NCI-H524 (cell line): Measurements from ENCODE around the gene NDUFA11.

Source experiments
- DNase-seq, 2 experiments: peaks; one replicate each; lab custom pipeline; 2025; lab: John Stamatoyannopoulos, UW

The NDUFA11 gene

GRCh38 chr19:5908773-5909442 is 5.3 kb upstream of the NDUFA11 start:
- no peak for DNase-seq

GRCh38 chr19:5907241-5907640 is 3.7 kb upstream of the NDUFA11 start:
- no peak for DNase-seq

- DNase-seq: no peak
These were observed 1.7 kb upstream of the NDUFA11 start for GRCh38 chr19:5905114-5905778.

- peak; percentile 100 for DNase-seq
These were observed 943 bp upstream of the NDUFA11 start, which contains the start of gene VMAC for GRCh38 chr19:5904352-5905113. Gene VMAC (plus strand): TSS chr19:5904872. CDS start chr19:5904891, 19 bp downstream.

GRCh38 chr19:5903056-5903623 is 450 bp downstream of the NDUFA11 start:
- no peak for DNase-seq

DNA sequence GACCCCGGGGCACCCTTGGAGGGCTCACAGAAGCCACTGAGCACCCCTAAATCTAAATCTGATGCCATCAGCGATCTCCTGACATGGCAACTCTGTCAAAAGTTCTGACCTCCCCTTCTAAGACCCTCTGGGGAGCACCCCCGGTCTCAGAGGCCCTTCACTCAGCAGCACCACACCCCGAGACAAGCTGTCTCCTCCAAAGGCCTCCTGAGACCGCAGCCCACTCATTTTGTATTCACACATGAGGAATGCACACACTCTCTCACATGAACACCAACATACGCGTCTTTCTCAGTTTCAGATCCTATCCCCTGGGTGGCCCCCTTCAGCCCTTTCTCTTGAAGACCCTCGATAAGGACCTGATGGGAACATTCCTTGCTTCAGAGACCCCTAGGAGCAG is 2.6 kb downstream of the NDUFA11 start:
- no peak for DNase-seq

GRCh38 chr19:5899728-5900526 is 3.7 kb downstream of the NDUFA11 start:
- DNase-seq: no peak

DNA sequence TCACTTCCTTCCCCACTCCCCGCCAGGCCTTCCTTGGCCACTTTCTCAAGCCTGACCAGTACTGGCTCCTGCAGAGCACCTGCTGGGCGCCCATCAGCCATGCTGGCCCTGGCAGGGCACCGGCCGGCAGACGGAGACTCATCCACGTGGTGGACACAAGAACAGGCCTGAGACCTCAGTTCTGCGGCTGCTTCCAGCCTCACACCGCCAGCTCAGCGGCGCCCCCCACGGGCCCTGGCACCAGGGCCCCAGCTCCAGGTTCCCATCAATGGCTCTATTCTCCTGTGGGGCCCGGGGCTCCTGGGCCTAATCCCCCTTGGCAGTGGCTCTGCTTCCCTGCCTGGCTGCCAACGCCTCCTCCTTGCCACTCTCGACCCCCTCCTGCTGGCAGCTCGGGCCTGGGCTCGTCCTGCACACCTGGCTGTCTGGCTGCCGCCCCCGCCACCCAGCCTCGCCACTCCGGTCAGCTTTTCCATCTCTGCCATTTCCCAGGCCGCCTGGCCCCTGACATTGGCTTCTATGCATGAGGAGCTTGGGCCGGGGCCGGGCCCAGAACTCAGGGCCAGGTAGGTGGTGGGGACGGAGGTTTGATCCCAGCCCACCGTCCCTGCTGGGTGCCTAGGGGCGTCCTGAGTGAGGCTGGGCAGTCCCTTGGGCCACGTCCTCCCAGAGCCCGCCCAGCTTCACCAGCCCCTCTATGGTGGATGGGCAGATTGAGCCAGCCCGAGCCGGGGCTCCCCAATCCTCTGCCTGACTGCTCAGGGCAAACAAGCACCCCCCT is 6.2 kb downstream of the NDUFA11 start:
- no peak for DNase-seq

- DNase-seq: no peak
These were observed 7.1 kb downstream of the NDUFA11 start for GRCh38 chr19:5896365-5897076.

- DNase-seq: no peak
These were observed 7.7 kb downstream of the NDUFA11 start for GRCh38 chr19:5895890-5896289.

DNA sequence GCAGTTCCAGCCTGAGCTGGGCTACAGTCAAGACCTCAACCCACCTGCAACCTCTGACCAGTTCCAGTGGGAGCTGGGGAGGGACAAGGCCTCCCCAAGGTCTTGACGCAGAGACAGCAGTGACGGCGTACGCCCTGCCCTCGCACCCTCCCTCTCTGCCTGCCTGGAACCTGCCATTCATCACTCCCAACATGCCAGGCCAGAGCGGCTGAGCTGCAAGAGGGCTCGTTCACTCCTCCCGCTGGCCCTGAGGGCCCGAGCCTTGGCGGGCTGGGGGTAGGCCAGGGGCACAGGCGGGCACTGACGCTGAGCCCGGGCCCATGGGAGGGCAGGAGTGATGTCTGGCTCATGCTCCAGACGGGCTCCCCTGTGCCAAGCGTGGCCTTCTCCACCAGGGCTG is 8.2 kb downstream of the NDUFA11 start:
- no peak for DNase-seq

GRCh38 chr19:5894704-5895349 is 8.8 kb downstream of the NDUFA11 start:
- DNase-seq: no peak

- no peak for DNase-seq
These were observed 9.5 kb downstream of the NDUFA11 start for GRCh38 chr19:5893907-5894703.

DNA sequence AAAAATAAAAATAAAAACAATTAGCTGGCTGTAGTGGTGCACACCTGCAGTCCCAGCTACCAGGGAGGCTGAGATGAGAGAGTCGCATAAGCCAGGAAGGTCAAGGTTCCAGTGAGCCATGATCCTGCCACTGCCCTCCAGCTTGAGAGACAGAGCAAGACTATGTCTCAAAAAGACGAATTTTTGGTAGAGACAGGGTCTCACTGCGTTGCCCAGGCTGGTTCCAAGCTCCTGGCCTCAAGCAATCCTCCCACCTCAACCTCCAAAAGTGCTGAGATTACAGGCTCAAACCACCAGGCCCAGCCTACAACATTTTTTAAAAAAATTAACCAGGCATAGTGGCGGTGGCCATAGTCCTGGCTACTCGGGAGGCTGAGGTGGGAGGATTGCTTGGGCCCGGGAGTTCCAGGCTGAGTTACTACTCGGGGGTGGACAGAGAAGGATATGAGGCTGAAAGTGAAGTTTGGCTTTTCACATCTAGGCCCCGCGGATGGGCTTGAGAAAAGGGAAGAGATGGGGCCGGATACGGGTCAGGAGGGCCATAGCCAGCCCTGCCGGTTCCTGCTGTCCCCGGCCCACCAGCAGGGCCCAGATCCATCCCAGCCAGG is 10.2 kb downstream of the NDUFA11 start:
- no peak for DNase-seq

DNA sequence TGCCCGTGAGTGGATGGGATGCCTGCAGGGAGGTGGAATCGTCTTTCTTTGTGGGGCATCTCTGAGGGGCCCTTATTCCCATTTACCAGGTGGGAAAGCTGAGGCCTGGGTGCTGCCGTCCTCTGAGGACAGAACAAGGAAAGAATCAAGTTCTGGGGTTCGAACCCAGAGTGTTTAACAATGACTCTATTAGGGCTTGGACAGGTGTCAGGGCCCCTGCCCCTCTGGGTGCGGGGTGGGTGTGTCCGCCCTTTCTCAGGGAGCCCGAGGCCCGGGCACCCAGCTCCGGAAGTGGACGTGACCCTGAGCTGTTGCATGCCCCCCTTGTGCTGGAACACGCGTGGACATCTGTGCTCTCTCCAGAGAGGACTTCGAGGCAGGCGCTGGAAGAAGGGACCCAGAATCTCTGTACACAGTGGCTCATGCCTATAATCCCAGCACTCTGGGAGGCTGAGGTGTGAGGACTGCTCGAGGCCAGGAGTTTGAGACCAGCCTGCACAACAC is 10.8 kb downstream of the NDUFA11 start:
- DNase-seq: no peak

DNA sequence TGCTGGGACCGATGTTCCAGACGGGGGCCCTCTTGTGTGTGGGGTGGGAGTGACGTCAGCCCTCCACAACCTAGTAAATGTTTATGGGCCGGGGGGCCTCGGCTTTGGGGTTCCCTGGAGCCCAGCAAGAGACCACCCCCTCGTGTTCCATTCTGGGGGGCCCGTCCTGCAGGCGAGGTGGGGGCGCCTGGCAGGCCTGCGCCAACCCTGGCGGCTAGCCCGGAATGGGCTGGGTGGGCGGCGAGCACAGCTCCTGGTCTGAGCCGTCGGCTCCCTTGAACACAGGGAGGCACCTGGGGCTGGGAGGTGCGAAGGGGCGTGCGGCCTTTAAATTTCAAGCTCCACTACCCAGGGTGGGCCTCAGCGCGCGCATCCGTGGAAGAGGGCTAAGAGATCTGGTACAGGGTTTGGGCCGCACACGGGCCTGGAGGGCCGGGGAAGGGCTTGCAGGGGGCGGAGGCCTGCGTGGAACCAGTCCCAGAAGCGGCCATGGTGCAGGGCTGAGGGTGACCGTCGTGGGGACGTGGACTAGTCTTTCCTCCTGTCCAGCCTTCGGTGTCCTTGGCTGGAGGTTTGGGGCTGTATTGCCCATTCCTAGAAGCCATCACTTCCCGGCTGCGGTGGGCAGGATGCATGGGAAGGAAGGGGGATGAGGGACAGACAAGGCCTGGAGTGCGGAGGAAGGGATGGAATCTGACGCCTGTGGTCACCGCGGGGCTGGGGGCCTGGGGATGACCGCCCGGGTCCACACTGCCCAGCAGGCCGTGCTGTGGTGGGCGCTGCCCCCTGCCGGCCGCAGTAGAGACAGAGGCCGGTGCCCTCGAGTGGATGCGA is 11.4 kb downstream of the NDUFA11 start:
- DNase-seq: peak in 1 of 2 experiments; percentile 65

- no peak for DNase-seq
These were observed 12.0 kb downstream of the NDUFA11 start for GRCh38 chr19:5891572-5891937.
